GM21529 (cell line): ENCODE results near the gene NUP62.
A peak's percentile ranks its signal among the peaks of the same experiment; 100 is the strongest.
"Not testable (repeated sequence)": the region's sequence is repeated elsewhere in the genome, so short reads cannot be mapped to it uniquely, and the experiment has no call there.

Experiments
- ATAC-seq: cut with Tn5 transposase; IDR thresholded peaks from one replicate; pipeline ENCODE4 v1.9.1; 2021; ENCODE audit not compliant: unreplicated experiment

The NUP62 gene

GRCh38 chr19:49951806-49952478, 22.6 kb upstream of the NUP62 start:
- ATAC-seq, result no peak

- no peak for ATAC-seq
These were observed 21.7 kb upstream of the NUP62 start for GRCh38 chr19:49950956-49951526.

- no peak for ATAC-seq
These were observed 21.3 kb upstream of the NUP62 start for GRCh38 chr19:49950590-49950948.

DNA sequence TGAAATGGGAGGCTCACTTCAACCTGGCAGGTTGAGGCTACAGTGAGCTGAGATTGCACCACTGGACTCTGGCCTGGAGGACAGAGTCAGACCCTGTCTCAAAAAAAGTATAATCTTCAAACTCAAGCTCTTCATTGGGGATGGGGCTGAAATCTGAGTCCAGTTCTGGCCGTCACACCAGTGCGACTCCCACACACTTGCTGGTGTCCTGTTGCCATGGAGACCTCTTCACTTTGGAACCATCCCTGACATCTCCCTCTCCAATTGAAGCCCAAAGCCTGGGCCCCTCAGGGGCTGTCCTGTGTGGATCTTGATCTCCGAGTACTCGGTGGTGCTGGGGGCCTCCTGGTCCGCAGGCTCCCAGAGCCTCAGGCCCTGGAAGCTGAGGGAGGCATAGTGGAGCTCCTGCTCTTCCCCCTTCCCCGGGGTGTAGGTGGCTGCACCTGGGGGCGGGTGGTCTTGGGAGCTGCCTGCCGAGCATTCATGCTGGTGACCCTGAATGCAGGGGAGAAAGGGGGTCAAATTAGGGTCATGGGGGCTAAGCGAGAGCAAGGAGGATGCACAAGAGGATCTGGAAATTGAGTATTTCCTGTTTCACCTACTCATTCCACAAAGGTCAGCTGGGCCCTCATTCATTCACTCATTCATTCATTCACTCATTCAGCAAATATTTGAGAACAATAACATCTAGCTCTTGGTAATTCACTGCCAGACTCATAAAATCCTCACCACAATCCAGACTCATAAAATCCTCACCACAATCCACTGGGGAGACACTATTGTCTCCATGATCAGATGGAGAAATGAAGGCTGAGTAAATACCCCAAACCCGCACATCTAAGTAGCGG, 20.7 kb upstream of the NUP62 start:
- ATAC-seq, result no peak

- ATAC-seq, result no peak
These were observed 17.1 kb upstream of the NUP62 start for GRCh38 chr19:49946415-49946814.

GRCh38 chr19:49944567-49944966, 15.3 kb upstream of the NUP62 start:
- ATAC-seq, result not testable (repeated sequence)

- no peak for ATAC-seq
These were observed 11.1 kb upstream of the NUP62 start for GRCh38 chr19:49940482-49940791.

- no peak for ATAC-seq
These were observed 10.6 kb upstream of the NUP62 start for GRCh38 chr19:49939721-49940481.

GRCh38 chr19:49938662-49939061, 9.4 kb upstream of the NUP62 start:
- ATAC-seq, result no peak

DNA sequence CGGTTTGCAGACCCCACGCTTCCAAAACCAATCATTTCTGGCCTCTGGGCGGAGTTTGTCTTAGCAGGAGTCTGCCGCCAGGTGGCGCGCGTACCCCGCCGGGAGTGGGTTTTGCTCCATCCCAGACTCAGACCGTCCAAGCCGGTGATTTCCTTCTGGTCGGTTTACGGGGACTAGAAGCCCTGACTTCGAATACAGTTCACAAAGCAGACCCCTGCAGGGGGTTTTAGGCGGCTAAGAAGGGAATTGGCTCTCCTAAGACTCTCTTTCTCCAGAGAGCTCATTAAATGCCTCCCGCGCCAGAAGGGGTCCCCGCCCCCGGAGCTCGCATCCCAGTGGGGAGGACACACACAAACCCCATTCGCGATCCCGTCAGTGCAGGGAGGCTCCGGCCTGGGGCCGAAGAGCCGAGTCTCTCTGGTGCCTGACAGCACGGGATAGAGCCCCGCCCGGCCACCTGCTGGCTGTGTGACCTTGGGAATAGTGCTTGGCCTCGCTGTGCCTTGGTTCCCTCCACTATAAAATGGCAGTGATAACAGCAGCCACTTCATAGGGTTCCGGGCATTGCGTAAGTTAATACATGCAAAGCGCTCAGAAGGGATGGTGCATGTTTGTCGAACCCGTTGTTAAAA, 8.6 kb upstream of the NUP62 start:
- ATAC-seq, result no peak

DNA sequence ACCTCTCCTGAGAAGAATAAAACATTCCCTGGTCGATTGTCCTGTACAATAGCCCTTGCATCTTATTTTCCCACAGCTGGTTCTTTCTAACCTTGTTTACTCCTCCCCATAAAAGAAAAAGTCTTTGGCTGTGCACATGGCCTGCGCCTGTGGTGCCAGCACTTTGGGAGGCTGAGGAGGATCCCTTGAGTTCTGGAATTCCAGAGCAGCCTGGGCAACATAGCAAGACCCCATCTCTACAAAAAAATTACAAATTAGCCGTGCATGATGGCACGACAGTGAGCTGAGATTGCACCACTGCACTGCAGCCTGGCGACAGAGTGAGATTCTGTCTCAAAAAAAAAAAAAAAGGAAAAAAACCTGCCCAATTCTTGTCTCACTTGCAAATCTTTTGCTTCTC, 7.2 kb upstream of the NUP62 start:
- ATAC-seq, result no peak

DNA sequence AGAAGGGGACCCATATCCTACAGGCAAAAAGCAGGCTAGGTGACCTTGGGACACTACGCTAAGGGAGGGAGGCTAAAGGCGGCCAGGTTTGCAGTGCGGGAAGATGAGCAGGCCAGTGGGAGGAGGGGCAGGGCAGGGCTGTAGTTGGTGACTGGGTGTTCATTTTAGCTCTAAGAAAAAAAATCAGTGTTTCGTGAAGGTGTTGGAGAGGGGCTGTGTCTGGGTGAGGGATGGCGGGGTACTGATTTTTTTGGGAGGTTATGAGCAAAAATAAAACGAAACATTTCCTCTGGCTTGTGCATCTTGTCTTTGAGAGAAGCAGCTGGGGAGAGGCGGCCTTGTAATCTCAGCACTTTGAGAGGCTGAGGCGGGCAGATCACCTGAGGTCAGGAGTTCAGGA, 4.3 kb upstream of the NUP62 start:
- no peak for ATAC-seq

DNA sequence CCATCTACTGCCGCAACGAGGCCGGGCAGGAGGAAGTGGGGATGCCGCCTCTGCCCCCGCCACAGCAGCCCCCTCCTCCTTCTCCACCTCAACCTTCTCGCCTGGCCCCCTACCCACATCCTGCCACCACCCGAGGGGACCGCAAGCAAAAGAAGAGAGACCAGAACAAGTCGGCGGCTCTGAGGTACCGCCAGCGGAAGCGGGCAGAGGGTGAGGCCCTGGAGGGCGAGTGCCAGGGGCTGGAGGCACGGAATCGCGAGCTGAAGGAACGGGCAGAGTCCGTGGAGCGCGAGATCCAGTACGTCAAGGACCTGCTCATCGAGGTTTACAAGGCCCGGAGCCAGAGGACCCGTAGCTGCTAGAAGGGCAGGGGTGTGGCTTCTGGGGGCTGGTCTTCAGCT, 3.4 kb upstream of the NUP62 start:
- ATAC-seq, result no peak

- no peak for ATAC-seq
These were observed 2.7 kb upstream of the NUP62 start for GRCh38 chr19:49932041-49932451.

GRCh38 chr19:49931293-49932040, 2.2 kb upstream of the NUP62 start:
- no peak for ATAC-seq

- ATAC-seq, result no peak
These were observed 1.2 kb upstream of the NUP62 start for GRCh38 chr19:49930483-49931011.

DNA sequence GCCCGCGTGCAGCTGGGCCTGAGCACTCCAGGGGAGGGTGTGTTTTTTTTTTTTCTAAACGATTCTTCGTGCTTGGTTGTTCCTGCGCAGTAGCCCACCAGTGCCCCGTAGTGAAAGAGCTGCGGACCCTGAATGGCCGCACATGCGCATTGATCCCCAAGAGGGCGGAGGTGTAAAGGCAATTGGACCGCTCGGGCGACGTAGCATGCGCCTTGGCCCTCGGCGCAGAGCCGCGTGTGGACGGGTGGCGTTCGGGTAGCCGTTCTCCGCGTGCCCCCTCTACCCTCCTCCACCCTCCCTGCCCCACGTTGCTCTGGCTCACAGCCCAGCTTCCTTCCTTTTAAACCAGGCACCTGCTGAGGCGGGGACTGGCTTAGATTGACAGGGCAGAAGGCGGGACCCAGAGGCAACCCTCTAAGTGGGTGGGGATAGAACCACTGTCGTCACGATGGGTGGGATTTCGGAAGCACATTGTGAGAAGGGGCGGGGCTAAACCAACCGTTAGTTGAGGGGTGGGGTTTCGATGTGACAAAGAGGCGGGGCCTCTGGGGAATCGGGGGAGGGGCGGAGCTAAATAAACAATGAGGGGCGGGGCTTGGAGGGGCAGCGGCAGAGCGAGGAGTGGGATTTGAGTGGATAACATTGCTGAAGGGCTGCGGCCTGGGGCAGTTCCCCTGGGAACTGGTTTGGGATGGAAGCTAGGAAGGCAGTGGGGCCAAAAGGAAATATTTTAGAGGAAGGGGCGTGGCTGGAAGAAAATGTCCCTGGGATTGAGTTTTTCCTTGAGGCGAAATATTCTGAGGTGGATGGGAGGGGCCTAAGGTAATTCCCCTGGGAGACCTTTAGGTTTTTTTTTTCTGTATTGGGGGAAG, 543 bp upstream of the NUP62 start:
- peak; percentile 67 for ATAC-seq

- ATAC-seq, result no peak
These were observed 1.6 kb downstream of the NUP62 start for GRCh38 chr19:49927526-49928264.

DNA sequence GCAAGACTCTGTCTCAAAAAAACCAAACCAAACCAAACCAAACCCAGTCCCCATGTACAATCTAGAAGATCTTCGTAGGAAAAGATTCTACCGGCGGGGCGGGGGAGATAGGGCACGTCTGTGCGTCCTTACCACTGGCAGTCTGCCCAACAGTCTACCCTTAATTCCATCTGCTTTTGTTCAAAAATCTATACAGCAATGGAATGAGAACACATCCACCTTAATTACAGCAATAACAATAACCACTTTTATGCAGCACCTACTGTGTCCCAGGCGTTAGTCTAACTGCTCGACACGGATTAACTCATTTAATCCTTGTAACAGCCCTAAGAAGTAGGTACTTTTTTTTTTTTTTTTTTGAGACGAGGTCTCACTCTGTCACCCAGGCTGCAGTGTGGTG, 2.8 kb downstream of the NUP62 start:
- no peak for ATAC-seq
